Activated CD4-positive, alpha-beta T cell treated with anti-CD3 and anti-CD28 coated beads for 4 hours (primary cell): ENCODE measurements around the gene ADGRG3.

Experiments used
- DNase-seq, 2 donors: peaks; one replicate each; pipeline ENCODE4 v3.0.0-alpha.2; 2020

Gene ADGRG3

DNA sequence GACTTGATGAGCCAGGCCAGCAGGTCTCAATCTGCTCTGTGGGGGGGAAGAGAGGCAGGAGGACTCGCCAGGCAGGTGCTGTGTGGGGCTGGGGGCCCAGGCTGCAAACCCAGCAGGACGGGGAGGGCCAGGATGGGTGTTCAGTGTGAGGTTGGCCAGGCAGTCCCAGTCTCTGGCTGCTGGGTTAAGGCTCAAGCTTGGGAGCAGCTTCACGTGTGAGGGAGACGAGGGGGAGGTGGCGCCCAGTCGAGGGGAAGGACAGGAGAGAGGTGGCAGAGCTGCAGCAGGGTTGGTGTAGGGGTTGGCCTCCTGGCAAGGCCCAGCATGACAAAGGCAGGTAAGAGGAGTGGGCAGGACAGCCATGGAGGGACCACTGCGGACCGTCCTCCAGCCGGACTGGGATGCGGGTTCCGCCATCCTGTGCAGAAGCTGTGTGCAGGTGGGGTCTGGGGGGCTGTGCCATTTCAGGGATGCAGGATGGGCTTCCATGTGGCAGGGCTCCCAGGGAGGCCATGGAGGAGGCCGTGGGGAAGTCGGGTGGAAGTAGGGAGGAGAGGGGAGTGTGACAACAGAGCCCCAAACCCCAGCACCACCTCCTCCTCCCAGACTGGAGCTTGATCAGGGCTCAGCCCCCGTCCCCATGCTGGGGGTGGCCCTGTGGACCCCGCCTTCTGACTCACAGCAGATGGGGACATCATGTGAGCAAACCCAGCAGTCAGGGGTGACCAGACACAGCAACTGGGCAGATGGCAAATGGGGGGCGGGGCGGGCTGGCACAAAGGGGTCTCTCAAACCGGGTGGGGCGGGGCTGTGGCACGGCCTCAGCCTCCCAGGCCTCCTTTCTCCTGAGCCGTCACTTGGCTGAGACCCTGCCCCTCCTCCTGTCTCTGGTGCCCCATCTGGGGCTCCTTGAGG is 36.9 kb upstream of the ADGRG3 start:
- DNase-seq: no peak

DNA sequence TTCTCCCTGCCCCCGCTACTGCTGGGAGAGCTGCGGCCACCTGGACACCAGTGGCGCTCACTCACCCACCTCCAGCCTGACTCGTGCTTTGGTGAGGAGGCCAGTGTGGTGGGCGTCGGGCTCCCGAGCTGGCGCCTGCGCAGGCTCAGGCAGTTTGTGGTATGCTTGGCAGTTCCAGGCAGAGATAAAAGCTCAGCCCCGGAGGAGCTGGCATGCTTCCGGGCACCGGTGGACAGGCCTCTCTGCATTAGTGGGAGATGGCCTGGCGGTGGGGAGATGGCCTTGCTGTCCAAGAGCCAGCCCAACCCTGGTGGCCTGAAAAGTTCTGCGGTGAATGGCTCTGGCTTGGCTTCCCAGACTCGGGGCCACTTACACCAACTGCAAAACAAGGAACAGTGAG is 35.5 kb upstream of the ADGRG3 start:
- no peak for DNase-seq

DNA sequence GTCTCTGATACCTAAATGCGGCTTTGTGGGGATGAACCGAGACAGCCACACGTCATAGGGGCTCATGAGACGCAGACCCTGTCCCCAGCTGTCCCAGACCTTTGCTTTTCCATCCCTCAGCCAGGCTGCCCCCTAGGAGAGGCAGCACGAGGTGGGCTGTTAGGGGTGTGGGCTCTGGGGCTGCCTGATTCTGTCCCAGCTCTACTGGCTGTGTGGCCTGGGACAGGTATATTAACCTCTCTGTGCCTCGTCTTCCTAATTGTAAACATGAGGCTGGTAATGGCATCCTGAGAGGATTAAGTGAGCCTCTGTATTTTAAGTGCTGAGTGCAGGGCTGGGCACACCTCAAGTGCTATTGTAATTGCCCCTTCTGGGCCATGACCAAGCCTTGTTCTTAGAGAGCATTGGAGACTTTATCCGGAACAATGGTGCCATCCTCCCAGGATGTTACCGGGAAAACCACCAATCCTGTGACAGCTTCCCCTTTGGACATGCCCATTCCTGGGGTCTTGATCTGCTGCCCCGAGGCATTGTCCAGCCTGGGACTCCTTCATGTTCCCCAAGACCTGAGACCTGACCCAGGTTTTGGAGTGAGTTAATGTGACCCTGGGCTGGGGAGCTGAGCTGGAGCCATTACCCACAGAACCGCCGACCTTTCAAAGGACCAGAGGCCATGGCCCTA is 34.6 kb upstream of the ADGRG3 start:
- DNase-seq: no peak

- no peak for DNase-seq
These were observed 33.9 kb upstream of the ADGRG3 start for GRCh38 chr16:57634171-57634570.

GRCh38 chr16:57635266-57636097 is 32.6 kb upstream of the ADGRG3 start:
- DNase-seq: no peak

GRCh38 chr16:57636184-57636583 is 31.9 kb upstream of the ADGRG3 start:
- DNase-seq: no peak

GRCh38 chr16:57637020-57637419 is 31.1 kb upstream of the ADGRG3 start:
- DNase-seq: no peak

DNA sequence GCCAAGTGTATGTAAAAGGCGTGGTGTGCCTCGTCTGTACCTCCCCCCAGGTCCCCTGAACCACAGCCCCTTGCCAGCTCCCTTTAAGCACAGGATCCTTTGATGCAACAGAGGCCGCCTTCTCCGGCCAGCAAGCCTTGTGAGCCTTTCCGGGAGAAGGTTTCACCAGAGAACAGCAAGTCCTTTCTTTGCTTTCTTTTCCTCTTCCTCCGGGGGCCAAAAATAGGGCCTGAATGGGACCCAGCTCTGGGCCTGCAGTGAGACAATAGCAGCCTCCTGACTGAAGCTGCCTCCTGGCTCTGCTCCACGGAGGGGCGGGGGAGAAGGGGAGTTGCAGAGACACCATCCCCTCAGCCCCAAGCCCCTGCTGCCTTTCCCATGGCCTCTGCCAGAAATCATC is 30.7 kb upstream of the ADGRG3 start:
- no peak for DNase-seq

DNA sequence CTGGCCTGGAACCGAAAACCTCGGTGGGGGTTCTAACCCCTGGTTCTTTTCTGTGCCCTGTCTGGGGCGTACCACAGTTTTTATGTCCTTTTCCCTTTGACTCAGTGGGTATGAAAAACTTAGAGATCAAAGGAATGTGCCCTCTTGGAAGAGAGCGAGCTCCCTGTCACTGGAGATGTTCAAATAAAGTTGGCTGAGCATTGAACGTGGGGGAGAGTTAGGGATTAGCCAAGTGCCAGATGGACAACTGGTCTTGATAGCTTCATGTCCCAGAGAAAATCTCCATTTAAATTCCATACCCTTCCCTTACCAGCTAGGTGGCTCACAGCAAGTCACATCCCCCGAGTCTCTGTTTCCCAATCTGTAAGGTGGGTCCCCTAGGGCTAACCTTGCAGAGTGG is 30.1 kb upstream of the ADGRG3 start:
- DNase-seq: no peak

- DNase-seq: no peak
These were observed 29.7 kb upstream of the ADGRG3 start for GRCh38 chr16:57638381-57638780.

DNA sequence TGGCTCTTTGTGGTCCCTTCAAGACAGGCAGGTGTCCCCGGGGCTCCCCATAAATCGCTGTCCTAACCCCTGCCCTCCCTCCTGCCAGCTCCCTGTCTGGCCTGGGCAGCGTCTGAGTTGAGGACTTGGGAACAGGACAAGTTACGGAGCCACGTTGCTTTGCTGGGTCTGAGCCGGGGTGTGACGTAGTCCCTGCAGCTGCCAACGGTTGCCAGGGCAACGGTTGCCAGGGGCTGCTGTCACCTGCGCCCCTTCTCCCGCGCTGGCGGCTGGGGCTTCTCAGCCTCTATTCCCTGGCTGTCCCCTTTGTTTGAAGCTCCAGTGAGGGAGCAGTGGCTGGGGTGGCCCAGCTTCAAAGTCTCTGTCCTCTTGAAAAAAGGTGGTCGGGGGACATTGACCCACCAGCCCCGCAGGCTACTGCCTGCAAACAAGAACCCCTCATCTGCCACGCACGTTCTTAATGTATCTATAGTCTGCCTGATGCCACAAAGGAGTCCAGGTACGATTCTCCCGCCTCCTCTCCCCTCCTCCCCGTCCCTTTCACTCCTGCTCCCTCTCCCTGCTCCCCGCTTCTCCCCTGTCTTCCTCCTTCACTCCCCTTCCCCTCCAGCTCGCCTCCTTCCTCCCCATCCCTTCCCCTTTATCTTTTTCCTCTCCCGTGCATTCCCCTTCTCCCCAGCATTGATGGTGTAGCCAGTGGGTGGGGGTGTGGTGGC is 28.8 kb upstream of the ADGRG3 start:
- DNase-seq: no peak

DNA sequence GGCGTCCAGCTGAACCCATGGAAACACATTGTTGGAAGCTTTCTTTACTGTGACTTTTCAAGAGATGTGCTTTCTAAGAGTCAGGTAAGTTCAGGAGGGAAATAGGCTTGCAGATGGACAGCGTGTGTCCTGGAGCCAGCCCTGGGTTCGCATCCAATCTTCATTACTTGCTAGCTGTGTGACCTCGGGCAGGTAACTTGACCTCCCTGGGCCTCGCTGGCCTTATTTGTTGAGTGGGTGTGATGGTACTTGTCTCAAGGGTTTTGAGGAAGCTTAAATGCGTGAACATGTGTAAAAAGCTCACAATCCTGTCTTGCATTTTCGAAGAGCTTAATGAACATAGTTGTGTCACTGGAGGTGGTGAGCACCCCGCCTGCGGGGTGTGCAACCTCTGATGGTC is 27.9 kb upstream of the ADGRG3 start:
- DNase-seq: no peak

GRCh38 chr16:57640612-57641011 is 27.5 kb upstream of the ADGRG3 start:
- DNase-seq: no peak

- DNase-seq: no peak
These were observed 25.7 kb upstream of the ADGRG3 start for GRCh38 chr16:57642160-57643135.

DNA sequence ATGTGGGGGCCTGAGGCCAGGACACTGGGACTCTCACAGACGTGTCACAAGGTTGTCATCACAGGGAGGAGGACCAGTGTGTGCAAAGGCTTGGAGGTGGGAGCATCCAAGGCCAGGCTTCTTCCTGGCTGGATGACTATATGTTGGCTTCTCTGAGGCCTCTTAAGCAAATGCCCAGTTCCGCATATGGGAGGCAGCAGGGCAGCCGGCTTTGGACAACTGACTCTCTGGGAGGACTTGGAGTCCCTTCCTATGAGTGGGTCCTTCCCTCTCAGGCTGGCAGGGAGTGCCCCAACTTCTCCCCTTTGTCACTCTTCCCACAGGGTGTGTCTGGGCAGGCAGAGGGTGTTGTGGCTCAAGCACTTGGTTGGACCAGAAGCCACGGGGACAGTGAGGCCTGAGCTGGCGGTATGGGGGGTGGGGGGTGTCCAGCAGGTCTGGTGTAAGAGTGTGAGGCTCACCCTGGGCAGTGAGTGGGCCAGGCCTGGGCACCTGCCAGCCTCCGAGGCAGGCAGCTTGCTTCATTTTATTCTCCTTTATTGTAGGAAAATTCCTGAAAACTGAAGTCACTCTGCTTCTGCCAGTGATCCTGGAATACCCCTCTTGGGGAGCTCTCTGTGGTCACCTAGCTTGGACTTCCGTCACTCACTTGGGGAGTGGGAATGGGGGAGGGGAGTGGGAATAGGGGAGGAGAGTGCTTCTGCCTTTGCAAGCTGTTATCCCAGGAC is 24.8 kb upstream of the ADGRG3 start:
- DNase-seq: no peak

GRCh38 chr16:57643910-57644309 is 24.2 kb upstream of the ADGRG3 start:
- DNase-seq: no peak

DNA sequence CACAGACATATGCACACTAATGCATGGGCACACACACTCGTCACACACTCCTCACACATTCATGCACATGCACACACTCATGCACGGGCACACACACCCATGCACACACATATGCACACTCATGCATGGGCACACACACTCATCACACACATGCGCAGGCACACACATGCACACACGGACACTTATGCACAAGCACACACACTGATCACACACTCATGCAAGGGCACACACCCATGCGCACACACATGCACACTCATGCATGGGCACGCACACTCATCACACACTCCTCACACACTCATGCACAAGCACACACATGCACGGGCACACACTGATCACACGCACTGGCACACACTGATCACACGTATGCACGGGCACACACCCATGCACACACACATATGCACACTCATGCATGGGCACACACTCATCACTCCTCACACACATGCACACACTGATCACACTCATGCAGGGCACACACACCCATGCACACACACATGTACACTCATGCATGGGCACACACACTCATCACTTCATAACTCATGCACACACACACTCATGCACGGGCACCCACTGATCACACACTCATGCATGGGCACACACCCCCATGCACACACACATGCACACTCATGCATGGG is 23.6 kb upstream of the ADGRG3 start:
- DNase-seq: no peak

- DNase-seq: no peak
These were observed 22.9 kb upstream of the ADGRG3 start for GRCh38 chr16:57645169-57645568.

DNA sequence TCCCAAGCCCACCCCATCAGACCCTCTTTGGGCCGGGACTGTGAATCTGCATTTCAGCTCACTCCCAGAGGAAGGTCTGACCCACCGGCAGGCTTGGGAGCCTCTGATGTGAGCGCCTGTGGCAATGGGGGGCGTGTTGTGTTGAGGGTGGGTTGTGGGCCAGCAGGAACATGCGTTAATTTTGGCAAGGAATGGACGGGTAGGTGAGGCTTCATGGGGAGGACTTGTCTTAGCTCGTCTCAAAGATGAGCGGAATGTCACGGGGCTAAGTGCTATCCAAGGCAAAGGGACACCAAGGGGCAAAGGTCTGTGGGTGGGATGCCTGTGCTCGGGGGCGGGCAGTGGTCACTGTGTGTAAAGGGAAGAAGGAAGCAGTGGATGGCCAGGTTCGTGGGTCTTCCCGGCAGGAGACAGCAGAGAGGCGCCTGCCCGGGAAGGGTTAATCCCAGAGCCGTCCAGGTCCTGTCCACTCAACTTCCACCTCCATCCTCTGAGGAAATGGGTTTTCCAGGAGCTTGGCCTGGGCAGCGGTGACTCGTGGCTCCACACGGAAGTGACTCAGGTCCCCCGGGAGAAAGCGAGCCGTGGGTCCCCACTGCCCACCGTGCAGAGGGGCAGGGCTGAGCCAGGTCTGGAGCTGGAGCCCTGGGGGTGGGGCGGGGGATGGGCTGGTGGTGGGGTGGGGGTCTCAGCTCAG is 22.3 kb upstream of the ADGRG3 start:
- DNase-seq: no peak
